ENCODE measurements around the gene CCNJL.

CCNJL gene

DNA sequence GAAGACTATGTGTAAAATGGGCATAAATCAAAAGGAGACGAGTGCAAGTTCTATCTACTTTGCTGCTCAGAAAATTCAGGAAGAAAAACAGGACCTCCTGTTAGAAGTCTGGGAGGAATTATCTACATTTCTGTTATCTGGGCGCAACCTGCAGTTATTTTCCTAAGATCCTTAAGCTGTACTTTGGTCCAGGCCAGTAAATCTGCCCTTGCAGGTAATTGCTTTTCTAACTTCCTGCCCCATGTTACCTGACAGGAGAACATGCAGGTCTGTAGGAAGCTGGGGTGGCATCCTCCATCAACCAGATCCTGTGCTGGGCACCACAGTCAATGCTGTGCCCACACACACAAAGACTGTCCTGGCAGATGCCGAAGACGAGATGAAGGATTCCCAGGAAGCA lies 5.7 kb downstream of the CCNJL start:
- no peak for TF ChIP-seq ELF4 (IDR thresholded peaks at IDR 0.05)
- no peak for TF ChIP-seq TARDBP (IDR thresholded peaks at IDR 0.05)
- no peak for TF ChIP-seq CTBP1 (IDR thresholded peaks at IDR 0.05; ENCODE audit: borderline replicate concordance)
- ChIA-PET POLR2A (no interaction called here), CTCF (no interaction called here)
- no peak for DNase-seq (ENCODE audit: extremely low spot score)

- ChIA-PET POLR2A (no interaction called here), CTCF (no interaction called here)
- DNase-seq (ENCODE audit: extremely low spot score) = no peak
- TF ChIP-seq SP1 (IDR thresholded peaks at IDR 0.05) (no peak), NFRKB (IDR thresholded peaks at IDR 0.05) (no peak), ZNF384 (IDR thresholded peaks at IDR 0.05) (no peak), BHLHE40 (IDR thresholded peaks at IDR 0.05; ENCODE audit: borderline replicate concordance) (no peak), ARNT (IDR thresholded peaks at IDR 0.05) (no peak), PKNOX1 (IDR thresholded peaks at IDR 0.05) (no peak), ELF4 (IDR thresholded peaks at IDR 0.05) (no peak), SUZ12 (IDR thresholded peaks at IDR 0.05) (no peak), LEF1 (IDR thresholded peaks at IDR 0.05; ENCODE audit: borderline replicate concordance) (no peak), HDGF (IDR thresholded peaks at IDR 0.05; ENCODE audit: borderline replicate concordance) (no peak), FOXK2 (IDR thresholded peaks at IDR 0.05) (no peak), L3MBTL2 (conservative IDR thresholded peaks at IDR 0.05) (no peak), TARDBP (IDR thresholded peaks at IDR 0.05) (no peak), FOXM1 (IDR thresholded peaks at IDR 0.05; ENCODE audit: borderline replicate concordance) (no peak), CTBP1 (IDR thresholded peaks at IDR 0.05; ENCODE audit: borderline replicate concordance) (no peak), FOXA1 (IDR thresholded peaks at IDR 0.05) (no peak)
Measured at GRCh38 chr5:160305319-160305718, 7.0 kb downstream of the CCNJL start.

GRCh38 chr5:160303690-160304089 lies 8.7 kb downstream of the CCNJL start:
- DNase-seq (ENCODE audit: extremely low spot score) = no peak
- POLR2A ChIA-PET = no interaction called here
- CTCF ChIA-PET = no interaction called here
- TF ChIP-seq FOXK2 (IDR thresholded peaks at IDR 0.05) = no peak
- TF ChIP-seq SP1 (IDR thresholded peaks at IDR 0.05) = no peak
- TF ChIP-seq TARDBP (IDR thresholded peaks at IDR 0.05) = no peak
- TF ChIP-seq HDGF (IDR thresholded peaks at IDR 0.05; ENCODE audit: borderline replicate concordance) = no peak
- TF ChIP-seq ELF4 (IDR thresholded peaks at IDR 0.05) = no peak

DNA sequence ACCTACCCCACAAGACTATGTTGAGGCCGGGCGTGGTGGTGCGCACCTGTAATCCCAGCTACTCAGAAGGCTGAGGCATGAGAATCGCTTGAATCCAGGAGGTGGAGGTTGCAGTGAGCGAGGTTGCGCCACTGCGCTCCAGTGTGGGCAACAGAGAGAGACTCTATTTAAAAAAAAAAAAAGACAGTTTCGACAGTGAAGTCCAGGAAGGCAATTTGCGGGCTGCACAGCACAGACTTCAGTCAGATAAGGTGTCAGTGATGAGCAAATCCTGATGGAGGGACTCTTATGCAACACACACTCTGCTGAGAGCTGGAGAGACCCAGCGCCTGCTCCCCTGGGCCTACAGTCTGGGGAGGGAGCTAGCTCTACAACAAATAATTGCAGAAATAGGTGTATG lies 14.2 kb downstream of the CCNJL start:
- ChIA-PET CTCF (no interaction called here), POLR2A (no interaction called here)
- DNase-seq (ENCODE audit: extremely low spot score) = no peak
- TF ChIP-seq LEF1 (IDR thresholded peaks at IDR 0.05; ENCODE audit: borderline replicate concordance) (no peak), FOXA1 (IDR thresholded peaks at IDR 0.05) (no peak), ARNT (IDR thresholded peaks at IDR 0.05) (no peak), NFRKB (IDR thresholded peaks at IDR 0.05) (no peak), CTBP1 (IDR thresholded peaks at IDR 0.05; ENCODE audit: borderline replicate concordance) (no peak), FOXK2 (IDR thresholded peaks at IDR 0.05) (no peak)

DNA sequence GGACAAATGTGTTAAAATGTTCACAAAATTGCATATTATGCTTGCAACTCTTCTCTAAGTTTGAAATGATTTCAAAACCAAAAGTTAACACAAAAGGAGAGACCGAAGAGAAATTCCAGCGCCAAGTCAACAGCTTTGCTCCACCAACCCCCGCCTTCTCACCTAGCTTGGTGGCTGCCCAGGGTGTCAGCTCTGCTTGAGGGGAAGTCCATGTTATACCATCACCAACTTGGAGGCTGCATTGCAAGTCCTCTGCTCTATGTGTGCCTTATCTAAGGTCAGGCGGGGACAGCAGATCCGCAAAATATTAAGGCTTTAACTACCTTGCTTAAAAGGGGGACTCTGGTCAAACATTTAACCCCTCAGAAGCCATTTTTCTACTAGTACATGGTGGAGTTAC lies 14.6 kb downstream of the CCNJL start:
- CTCF ChIA-PET = no interaction called here
- no peak for DNase-seq (ENCODE audit: extremely low spot score)
- TF ChIP-seq FOXK2 (IDR thresholded peaks at IDR 0.05) (no peak), BHLHE40 (IDR thresholded peaks at IDR 0.05; ENCODE audit: borderline replicate concordance) (no peak), SUZ12 (IDR thresholded peaks at IDR 0.05) (no peak), ZNF384 (IDR thresholded peaks at IDR 0.05) (no peak), FOXM1 (IDR thresholded peaks at IDR 0.05; ENCODE audit: borderline replicate concordance) (no peak), NFRKB (IDR thresholded peaks at IDR 0.05) (no peak), TARDBP (IDR thresholded peaks at IDR 0.05) (no peak), FOXA1 (IDR thresholded peaks at IDR 0.05) (no peak), PKNOX1 (IDR thresholded peaks at IDR 0.05) (no peak), SP1 (IDR thresholded peaks at IDR 0.05) (no peak)
- POLR2A ChIA-PET = no interaction called here

DNA sequence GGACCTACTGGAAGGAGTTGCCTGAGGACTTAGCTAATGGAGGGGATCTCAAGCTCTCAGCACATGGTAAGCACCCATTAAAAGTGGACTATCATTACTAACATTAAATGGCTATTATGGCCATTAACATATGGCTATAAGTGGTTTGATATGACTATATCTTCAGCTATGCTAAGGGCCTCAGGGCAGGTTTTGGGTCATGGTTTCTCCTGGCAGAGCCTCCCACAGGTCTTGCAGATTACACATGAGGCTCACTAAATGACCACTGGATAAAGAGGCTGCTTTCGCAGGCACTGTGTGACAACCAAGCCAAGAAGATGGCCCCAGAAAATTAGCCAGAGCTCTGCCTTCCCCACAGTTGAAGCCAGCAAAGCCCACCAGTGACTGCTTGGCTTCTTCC lies 15.4 kb downstream of the CCNJL start:
- ChIA-PET CTCF (no interaction called here), POLR2A (no interaction called here)
- no peak for DNase-seq (ENCODE audit: extremely low spot score)
- no peak for TF ChIP-seq FOXM1 (IDR thresholded peaks at IDR 0.05; ENCODE audit: borderline replicate concordance)
- TF ChIP-seq L3MBTL2 (conservative IDR thresholded peaks at IDR 0.05) = no peak
- TF ChIP-seq NFRKB (IDR thresholded peaks at IDR 0.05) = no peak
- no peak for TF ChIP-seq TARDBP (IDR thresholded peaks at IDR 0.05)
- TF ChIP-seq ELF4 (IDR thresholded peaks at IDR 0.05) = no peak

GRCh38 chr5:160296496-160296895 lies 15.9 kb downstream of the CCNJL start:
- DNase-seq (ENCODE audit: extremely low spot score) = no peak
- TF ChIP-seq FOXA1 (IDR thresholded peaks at IDR 0.05) = no peak
- TF ChIP-seq BHLHE40 (IDR thresholded peaks at IDR 0.05; ENCODE audit: borderline replicate concordance) = no peak
- no peak for TF ChIP-seq HDGF (IDR thresholded peaks at IDR 0.05; ENCODE audit: borderline replicate concordance)
- no peak for TF ChIP-seq L3MBTL2 (conservative IDR thresholded peaks at IDR 0.05)
- TF ChIP-seq ARNT (IDR thresholded peaks at IDR 0.05) = no peak
- TF ChIP-seq CTBP1 (IDR thresholded peaks at IDR 0.05; ENCODE audit: borderline replicate concordance) = no peak
- TF ChIP-seq SUZ12 (IDR thresholded peaks at IDR 0.05) = no peak
- no peak for TF ChIP-seq FOXK2 (IDR thresholded peaks at IDR 0.05)
- no peak for TF ChIP-seq TARDBP (IDR thresholded peaks at IDR 0.05)
- no peak for TF ChIP-seq NFRKB (IDR thresholded peaks at IDR 0.05)
- no peak for TF ChIP-seq LEF1 (IDR thresholded peaks at IDR 0.05; ENCODE audit: borderline replicate concordance)
- no peak for TF ChIP-seq ELF4 (IDR thresholded peaks at IDR 0.05)
- TF ChIP-seq FOXM1 (IDR thresholded peaks at IDR 0.05; ENCODE audit: borderline replicate concordance) = no peak
- POLR2A ChIA-PET = no interaction called here
- CTCF ChIA-PET = no interaction called here

Data from HEK293T (cell line).